ENCODE results near the gene CLIC4.
"Not testable (repeated sequence)": the region's sequence is repeated elsewhere in the genome, so short reads cannot be mapped to it uniquely, and the experiment has no call there.

The CLIC4 gene

DNA sequence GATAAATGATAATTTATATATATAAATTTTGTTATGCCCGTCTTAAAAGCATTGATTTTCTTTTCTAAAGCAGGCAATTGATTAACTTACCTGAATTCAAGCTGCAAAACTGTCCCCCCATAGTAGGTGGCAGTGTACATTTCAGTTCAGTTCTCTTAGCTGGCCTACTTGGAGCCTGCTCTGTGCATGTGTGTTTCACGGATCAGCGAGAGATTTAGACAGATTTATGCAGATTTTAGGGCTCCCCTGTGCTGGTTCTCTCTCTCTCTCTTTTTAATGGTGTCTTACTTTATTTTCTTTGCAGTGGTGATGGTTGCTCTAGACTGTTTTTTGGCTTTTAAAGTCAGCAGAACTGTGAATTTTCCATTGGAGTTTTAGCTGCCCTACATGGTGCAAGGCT, 30.7 kb downstream of the CLIC4 start:
- no peak for DNase-seq

GRCh38 chr1:24776821-24777220, 31.6 kb downstream of the CLIC4 start:
- no peak for DNase-seq

DNA sequence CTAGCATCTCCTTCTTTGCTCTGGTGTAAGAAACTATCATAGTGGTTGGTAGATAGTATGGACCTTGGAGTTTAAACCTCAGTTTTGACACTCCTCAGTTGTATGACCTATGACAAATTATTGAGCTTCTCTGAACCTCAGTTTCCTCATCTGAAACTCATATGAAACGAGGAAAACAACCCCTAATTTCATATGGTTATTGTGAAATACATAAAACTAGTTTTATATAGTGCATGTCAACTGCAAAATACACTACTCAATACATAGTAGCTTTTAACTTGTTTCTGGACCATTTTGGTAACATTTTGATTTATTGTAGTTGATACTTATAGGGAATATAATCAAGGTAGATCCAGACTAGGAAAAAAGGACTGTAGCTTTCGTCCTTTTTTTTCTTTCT, 32.9 kb downstream of the CLIC4 start:
- DNase-seq, result no peak

GRCh38 chr1:24779199-24779598, 34.0 kb downstream of the CLIC4 start:
- DNase-seq, result not testable (repeated sequence)

- DNase-seq, result no peak
Measured at GRCh38 chr1:24779689-24780464, 34.6 kb downstream of the CLIC4 start.

DNA sequence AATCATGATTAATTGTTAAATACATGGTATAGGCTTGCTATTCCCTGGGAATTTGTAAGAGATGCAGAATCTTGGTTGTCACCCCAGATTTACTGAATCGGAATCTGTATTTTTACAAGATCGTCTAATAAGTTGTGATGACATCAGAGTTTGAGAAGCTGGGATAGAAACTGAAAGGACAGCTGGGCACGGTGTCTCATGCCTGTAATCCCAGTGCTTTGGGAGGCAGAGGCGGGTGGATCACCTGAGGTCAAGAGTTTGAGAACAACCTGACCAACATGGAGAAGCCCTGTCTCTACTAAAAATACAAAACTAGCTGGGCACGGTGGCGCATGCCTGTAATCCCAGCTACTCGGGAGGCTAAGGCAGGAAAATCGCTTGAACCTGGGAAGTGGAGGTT, 35.4 kb downstream of the CLIC4 start:
- DNase-seq, result not testable (repeated sequence)

- no peak for DNase-seq
Measured at GRCh38 chr1:24782689-24783088, 37.4 kb downstream of the CLIC4 start.

DNA sequence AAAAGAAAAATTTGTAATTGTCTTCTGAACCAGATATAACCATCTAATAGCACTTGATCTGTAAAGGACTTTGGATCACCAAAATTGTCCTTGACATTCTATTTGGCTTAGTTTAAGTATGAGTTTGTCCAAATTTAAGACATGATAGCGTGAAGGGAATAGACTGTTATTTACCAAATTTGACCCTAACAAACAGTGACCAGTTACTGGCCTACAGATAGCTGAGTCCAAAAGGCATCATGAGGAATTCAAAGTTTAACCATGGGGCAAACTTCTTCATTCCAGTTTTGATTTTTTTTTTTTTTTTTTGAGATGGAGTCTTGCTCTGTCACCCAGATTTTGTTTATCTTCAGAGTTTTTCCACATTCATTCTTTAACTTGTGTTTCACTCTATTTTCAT, 38.5 kb downstream of the CLIC4 start:
- DNase-seq, result no peak

DNA sequence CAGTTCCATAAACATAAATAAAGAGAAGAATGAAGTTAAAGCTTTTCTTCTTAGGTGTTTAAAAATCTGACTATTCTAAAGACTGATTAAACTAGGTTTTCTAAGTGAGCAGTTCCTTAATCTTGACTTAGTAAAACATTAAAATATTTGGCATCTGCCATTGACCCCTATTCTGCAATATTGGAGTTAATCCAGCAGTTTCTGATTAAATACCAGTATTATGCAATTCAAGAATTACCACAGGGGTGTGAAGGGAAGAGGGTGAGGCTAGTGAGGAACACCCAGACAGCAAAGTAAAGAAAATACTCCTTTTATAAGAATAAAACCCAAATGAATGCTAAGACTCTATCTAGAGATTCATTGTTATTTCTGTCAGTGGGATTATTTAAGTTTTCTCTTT, 40.9 kb downstream of the CLIC4 start:
- no peak for DNase-seq

- DNase-seq, result no peak
Measured at GRCh38 chr1:24790490-24790889, 45.2 kb downstream of the CLIC4 start.

- DNase-seq, result no peak
Measured at GRCh38 chr1:24793447-24794129, 48.3 kb downstream of the CLIC4 start.

GRCh38 chr1:24794130-24794502, 48.9 kb downstream of the CLIC4 start:
- not testable (repeated sequence) for DNase-seq

- no peak for DNase-seq
Measured at GRCh38 chr1:24795236-24795635, 50.0 kb downstream of the CLIC4 start.

GRCh38 chr1:24796524-24796923, 51.3 kb downstream of the CLIC4 start:
- DNase-seq, result no peak

DNA sequence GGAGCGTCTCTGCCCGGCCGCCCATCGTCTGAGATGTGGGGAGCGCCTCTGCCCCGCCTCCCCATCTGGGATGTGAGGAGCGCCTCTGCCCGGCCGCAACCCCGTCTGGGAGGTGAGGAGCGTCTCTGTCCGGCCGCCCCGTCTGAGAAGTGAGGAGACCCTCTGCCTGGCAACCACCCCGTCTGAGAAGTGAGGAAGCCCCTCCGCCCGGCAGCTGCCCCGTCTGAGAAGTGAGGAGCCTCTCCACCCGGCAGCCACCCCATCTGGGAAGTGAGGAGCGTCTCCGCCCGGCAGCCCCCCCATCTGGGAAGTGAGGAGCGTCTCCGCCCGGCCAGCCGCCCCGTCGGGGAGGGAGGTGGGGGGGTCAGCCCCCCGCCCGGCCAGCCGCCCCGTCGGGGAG, 54.0 kb downstream of the CLIC4 start:
- not testable (repeated sequence) for DNase-seq

DNA sequence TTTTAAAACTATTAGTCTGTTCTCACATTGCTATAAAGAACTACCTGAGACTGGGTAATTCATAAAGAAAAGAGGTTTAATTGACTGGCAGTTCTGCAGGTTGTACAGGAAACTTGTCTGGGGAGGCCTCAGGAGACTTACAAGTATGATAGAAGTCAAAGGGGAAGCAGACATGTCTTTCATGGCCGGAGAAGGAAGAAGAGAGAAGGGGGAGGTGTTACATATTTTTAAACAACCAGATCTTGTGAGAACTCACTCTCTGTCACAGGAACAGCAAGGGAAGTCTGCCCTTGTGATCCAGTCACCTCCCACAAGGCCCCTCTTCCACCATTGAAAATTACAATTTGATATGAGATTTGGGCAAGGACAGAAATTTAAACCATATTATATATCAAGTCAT, 55.9 kb downstream of the CLIC4 start:
- DNase-seq, result no peak

DNA sequence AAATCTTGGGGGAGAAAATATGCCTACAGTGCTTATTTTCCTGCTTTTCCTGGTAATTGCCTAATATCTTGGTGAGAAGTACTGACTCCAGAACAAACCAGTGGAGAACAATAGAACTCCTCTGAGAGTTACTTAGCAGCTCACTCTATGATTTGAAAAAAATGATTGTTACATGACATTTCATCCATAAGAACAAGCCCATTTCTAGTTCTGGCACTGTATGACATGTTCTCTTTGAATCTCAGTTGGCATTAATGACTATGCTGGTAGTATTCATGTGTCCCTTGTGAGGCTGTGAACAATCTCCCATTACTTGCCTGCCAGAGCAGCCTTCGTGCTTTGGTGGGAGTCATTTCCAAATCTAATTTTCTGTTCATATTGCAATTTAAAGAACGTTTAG, 58.0 kb downstream of the CLIC4 start:
- DNase-seq, result no peak

DNA sequence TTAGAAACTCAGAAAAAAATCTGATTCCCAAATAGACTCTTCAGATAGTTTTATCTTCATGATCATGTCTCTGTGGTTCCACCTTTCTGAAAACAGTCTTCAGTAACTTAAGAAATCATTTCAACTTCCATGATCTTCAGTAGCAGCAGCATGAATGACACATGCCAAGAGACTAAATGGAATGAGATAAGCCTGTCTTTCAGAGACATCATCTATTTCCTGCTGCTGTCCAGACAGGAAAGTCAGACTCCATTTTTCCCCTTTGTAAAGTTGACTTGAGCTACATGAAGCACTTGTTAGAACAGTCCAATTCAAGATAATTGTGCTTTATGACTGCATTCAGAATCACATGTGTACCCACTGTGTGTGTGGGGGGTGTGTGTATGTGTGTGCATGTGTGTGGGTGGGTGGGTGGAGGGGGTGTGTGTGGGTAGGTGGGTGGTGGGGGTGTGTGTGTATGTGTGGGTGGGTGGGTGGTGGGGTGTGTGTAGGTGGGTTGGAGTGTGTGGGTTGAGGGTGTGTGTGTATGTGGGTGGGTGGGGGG, 58.8 kb downstream of the CLIC4 start:
- no peak for DNase-seq

DNA sequence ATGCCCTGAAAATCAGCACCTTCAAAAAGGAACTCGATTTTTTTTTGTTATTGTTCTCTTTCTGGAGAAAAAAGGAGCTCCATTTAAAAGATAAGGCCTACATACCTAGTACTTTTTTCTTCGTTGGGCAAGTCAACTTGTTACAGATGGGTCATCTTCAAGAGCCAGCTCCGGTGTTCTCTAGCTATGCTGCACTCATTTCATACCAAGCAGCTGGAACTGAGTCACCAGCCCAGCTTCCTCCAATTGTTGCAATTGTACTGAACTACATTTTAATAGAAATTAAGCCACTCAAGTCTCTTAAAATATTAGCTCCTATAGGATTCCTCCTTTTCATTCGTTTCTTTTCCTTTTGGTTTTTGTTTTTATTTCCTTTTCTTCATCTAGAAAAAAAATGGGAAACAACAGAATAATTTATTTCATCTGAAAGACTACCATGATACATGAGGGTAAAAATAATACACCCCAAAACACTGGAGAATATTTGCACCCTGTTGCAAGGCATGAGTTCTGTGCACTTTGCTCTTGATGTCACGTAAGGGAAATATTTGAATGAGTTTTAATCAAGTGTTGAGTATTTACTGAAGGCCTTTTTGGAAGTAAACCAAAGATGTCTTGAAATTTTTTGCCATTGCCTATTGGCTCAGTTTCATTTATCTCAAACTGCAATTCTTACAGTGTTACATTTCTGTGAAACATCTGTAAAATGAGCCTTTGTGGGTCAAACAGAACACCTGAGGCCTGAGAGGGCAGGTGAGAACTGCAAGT, 60.5 kb downstream of the CLIC4 start:
- DNase-seq, result no peak

GRCh38 chr1:24806588-24806987, 61.3 kb downstream of the CLIC4 start:
- DNase-seq, result no peak

- not testable (repeated sequence) for DNase-seq
Measured at GRCh38 chr1:24811494-24811893, 66.2 kb downstream of the CLIC4 start.

- DNase-seq, result not testable (repeated sequence)
Measured at GRCh38 chr1:24820221-24820620, 75.0 kb downstream of the CLIC4 start.

DNA sequence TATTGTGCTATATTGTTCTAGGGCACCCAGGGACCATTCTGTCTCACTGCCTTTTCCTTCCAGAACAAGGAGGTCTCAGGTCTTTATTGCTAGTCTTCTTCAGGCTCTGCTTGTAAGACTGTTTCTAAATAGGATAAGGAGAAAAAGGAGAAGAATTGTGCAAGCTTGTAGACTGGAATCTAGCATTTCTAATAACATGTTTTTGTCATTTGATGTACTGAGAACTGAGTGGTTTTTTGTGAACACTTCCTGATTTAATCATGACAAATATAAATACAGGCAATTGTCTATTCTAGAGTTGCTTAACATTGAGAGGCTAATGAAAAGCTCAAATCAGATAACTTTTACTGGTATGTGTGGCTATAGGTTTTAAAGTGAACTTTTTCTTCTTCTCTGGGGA, 77.6 kb downstream of the CLIC4 start:
- DNase-seq, result no peak

- DNase-seq, result not testable (repeated sequence)
Measured at GRCh38 chr1:24823486-24823885, 78.2 kb downstream of the CLIC4 start.
